Upper lobe of right lung (tissue), 1 donor: Measurements from ENCODE around the gene TIGD7. TPM values are rescaled to one million over a fixed set of nuclear protein-coding genes. Genes with fewer than 3 reads are reported as not detected.

ENCODE experiments used
- ATAC-seq: fragments of 200-7000 bp; cut with Tn5 transposase; one replicate; pipeline ENCODE4 v1.9.1; 2020; ENCODE audit warnings: mild to moderate bottlenecking, moderate library complexity
- DNase-seq: peaks from one replicate; pipeline ENCODE4 v3.0.0-alpha.2; 2020
- H3K27ac ChIP-seq: fragments of 200-600 bp; one replicate; pipeline ENCODE4 v1.8.0; 2022
- H3K27me3 ChIP-seq: fragments of 200-600 bp; one replicate; pipeline ENCODE4 v1.8.0; 2022; ENCODE audit warnings: mild to moderate bottlenecking
- H3K36me3 ChIP-seq: fragments of 200-600 bp; one replicate; pipeline ENCODE4 v1.8.0; 2022
- H3K4me1 ChIP-seq: fragments of 200-600 bp; one replicate; pipeline ENCODE4 v1.8.0; 2022
- H3K4me3 ChIP-seq: fragments of 200-600 bp; one replicate; pipeline ENCODE4 v1.8.0; 2022; ENCODE audit warnings: mild to moderate bottlenecking
- H3K9me3 ChIP-seq: fragments of 200-600 bp; one replicate; pipeline ENCODE4 v1.8.0; 2022
- CTCF ChIP-seq: fragments of 200-600 bp; IDR thresholded peaks from one replicate; pipeline ENCODE4 v1.8.0; 2022; ENCODE audit warnings: antibody characterized with exemption
- intact Hi-C: fragments of 100-400 bp; cut with DNase I; formaldehyde crosslinking; loops from one replicate; pipeline ENCODE4 v1.11.0; 2022
- total RNA-seq: library from RNA; stranded (reverse); fragmentation: NEBNext Ultra II Directional; extraction: Animal tissue kit (Norgen Biotek cat#: 25700); gene quantifications from one replicate; pipeline ENCODE4 v1.2.1, GENCODE V29; 2021
- donor health status: DM: no; HTN: yes; CAD: no; lungs with severe emphysema.

Gene TIGD7
- total RNA-seq, 1 donor from 2014 or later: 6.9 TPM

GRCh38 chr16:3256146-3256865, 48.9 kb downstream of the TIGD7 start, which contains the start of gene MEFV:
MEFV (minus strand) TSS chr16:3256633; CDS start chr16:3256587, 46 bp downstream.
- Histone ChIP-seq H3K36me3 (no peaks in the 10 kb centered on the region), H3K9me3 (no peaks in the 10 kb centered on the region), H3K27ac (no peak within 1 kb of the TSS), H3K27me3 (no peaks in the 10 kb centered on the region), H3K4me1 (peaks cover 4% of the 10 kb centered on the region), H3K4me3 (peak within 1 kb of the TSS; percentile 23)
- DNase-seq (no peak), ATAC-seq (peak; percentile 76)
- no peak for TF ChIP-seq CTCF
- intact Hi-C loops: no loop called here

- intact Hi-C loops: no loop called here
- no peak overlapping the region for H3K4me3 ChIP-seq
- H3K36me3 ChIP-seq: no peaks in the 10 kb centered on the region
- TF ChIP-seq CTCF: no peak
- H3K9me3 ChIP-seq: no peaks in the 10 kb centered on the region
- no peak for DNase-seq
- no peaks in the 10 kb centered on the region for H3K27me3 ChIP-seq
- ATAC-seq: no peak
- H3K4me1 ChIP-seq: peaks cover 4% of the 10 kb centered on the region
- H3K27ac ChIP-seq: no peak overlapping the region
Measured at GRCh38 chr16:3254309-3254708, 50.9 kb downstream of the TIGD7 start.

GRCh38 chr16:3252967-3253366, 52.3 kb downstream of the TIGD7 start:
- no peak for ATAC-seq
- Histone ChIP-seq H3K4me1 (peaks cover 4% of the 10 kb centered on the region), H3K36me3 (no peaks in the 10 kb centered on the region), H3K4me3 (no peak overlapping the region), H3K27me3 (no peaks in the 10 kb centered on the region), H3K9me3 (no peaks in the 10 kb centered on the region), H3K27ac (no peak overlapping the region)
- intact Hi-C loops: no loop called here
- no peak for DNase-seq
- no peak for TF ChIP-seq CTCF

GRCh38 chr16:3249451-3249850, 55.8 kb downstream of the TIGD7 start:
- H3K9me3 ChIP-seq: no peaks in the 10 kb centered on the region
- no peak overlapping the region for H3K4me3 ChIP-seq
- DNase-seq: no peak
- no peaks in the 10 kb centered on the region for H3K4me1 ChIP-seq
- ATAC-seq: no peak
- H3K27ac ChIP-seq: no peak overlapping the region
- no peak for TF ChIP-seq CTCF
- intact Hi-C loops: no loop called here
- H3K27me3 ChIP-seq: no peaks in the 10 kb centered on the region
- H3K36me3 ChIP-seq: no peaks in the 10 kb centered on the region

GRCh38 chr16:3249020-3249419, 56.2 kb downstream of the TIGD7 start:
- DNase-seq: no peak
- TF ChIP-seq CTCF: no peak
- intact Hi-C loops: no loop called here

More at GRCh38 chr16:3249020-3249419, 56.2 kb downstream of the TIGD7 start:
- H3K9me3 ChIP-seq: no peaks in the 10 kb centered on the region
- H3K27me3 ChIP-seq: no peaks in the 10 kb centered on the region
- no peak for ATAC-seq
- H3K36me3 ChIP-seq: no peaks in the 10 kb centered on the region
- no peak overlapping the region for H3K4me3 ChIP-seq
- H3K4me1 ChIP-seq: no peaks in the 10 kb centered on the region
- H3K27ac ChIP-seq: no peak overlapping the region

Other genes with a start within 250 kb of the TIGD7 start
- gene IL32, start 239.8 kb downstream of the TIGD7 start, total RNA-seq: 91.5 TPM
- not detected for gene ZSCAN10, start 206.1 kb downstream of the TIGD7 start, total RNA-seq
- 11.7 TPM for gene ZNF205, start 192.8 kb downstream of the TIGD7 start, total RNA-seq
- gene ZNF213, start 170.4 kb downstream of the TIGD7 start, total RNA-seq: 9.1 TPM
- gene OR1F1, start 117.2 kb downstream of the TIGD7 start, total RNA-seq: not detected
- 7.4 TPM for gene ZNF200, start 70.3 kb downstream of the TIGD7 start, total RNA-seq
- gene MEFV, start 48.8 kb downstream of the TIGD7 start, total RNA-seq: 8.3 TPM
- gene ZNF263, start 21.9 kb downstream of the TIGD7 start, total RNA-seq: 27.6 TPM
- 26.1 TPM for gene ZNF75A, start 67 bp upstream of the TIGD7 start, total RNA-seq
- not detected for gene OR2C1, start 50.5 kb upstream of the TIGD7 start, total RNA-seq
- gene ZSCAN32, start 95.6 kb upstream of the TIGD7 start, total RNA-seq: 13.1 TPM
- 7.7 TPM for gene ZNF174, start 95.8 kb upstream of the TIGD7 start, total RNA-seq
- 5.1 TPM for gene ZNF597, start 138.1 kb upstream of the TIGD7 start, total RNA-seq
- gene NAA60, start 138.2 kb upstream of the TIGD7 start, total RNA-seq: 56.2 TPM
- not detected for gene C16orf90, start 190.1 kb upstream of the TIGD7 start, total RNA-seq
- 23.3 TPM for gene CLUAP1, start 195.6 kb upstream of the TIGD7 start, total RNA-seq